HG02588 (cell line): ENCODE measurements around the gene CDCA5.

Experiments used
- ATAC-seq: cut with Tn5 transposase; IDR thresholded peaks from one replicate; pipeline ENCODE4 v1.9.1; 2021; ENCODE audit warnings: mild to moderate bottlenecking, moderate library complexity; ENCODE audit not compliant: unreplicated experiment

CDCA5 gene, protein sequence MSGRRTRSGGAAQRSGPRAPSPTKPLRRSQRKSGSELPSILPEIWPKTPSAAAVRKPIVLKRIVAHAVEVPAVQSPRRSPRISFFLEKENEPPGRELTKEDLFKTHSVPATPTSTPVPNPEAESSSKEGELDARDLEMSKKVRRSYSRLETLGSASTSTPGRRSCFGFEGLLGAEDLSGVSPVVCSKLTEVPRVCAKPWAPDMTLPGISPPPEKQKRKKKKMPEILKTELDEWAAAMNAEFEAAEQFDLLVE

DNA sequence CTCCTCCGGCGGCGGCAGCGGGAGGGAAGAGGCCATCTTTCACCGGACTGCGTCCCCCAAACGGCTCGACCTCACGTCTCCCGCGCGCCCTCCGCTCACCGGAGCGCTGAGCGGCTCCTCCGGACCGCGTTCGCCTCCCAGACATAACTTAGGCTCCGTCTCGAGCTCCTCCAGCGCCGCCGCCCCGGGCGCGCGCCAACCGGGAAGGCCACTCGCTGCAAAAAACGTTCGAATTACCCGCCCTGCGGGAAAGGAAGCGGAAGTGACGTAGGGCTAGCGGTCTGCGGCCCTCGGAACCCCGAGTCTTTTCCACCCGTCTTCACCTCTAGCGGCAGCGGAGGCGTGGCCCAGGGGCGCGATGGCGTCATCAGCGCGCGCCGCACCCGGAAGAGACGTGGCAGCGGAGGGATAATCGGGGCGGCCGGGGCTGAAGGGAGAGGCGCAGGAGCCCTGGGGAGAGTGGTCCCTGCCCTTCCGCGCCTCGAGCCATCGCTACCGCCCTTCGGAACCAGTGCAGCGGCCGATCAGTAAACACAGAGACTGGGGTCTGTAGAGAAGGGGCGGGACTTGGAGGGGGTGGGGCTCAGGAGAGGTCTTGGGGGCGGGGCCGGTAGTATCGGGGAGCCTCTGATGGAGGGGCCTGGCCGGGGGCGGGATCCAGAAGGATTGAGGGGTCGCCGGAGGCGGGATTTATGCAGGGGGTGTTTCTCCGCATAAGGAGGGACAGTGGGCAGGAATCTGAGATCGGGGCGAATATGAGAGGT is at the start of gene CDCA5, which contains the start of gene ZFPL1:
CDCA5 (minus strand) TSS at position 207 of the 764 bp plus-strand sequence; CDS start at position 145, 62 bp downstream.
ZFPL1 (plus strand) TSS at position 389 of the 764 bp plus-strand sequence. CDS start 477 bp downstream, outside the sequence.
- ATAC-seq = peak; percentile 80

DNA sequence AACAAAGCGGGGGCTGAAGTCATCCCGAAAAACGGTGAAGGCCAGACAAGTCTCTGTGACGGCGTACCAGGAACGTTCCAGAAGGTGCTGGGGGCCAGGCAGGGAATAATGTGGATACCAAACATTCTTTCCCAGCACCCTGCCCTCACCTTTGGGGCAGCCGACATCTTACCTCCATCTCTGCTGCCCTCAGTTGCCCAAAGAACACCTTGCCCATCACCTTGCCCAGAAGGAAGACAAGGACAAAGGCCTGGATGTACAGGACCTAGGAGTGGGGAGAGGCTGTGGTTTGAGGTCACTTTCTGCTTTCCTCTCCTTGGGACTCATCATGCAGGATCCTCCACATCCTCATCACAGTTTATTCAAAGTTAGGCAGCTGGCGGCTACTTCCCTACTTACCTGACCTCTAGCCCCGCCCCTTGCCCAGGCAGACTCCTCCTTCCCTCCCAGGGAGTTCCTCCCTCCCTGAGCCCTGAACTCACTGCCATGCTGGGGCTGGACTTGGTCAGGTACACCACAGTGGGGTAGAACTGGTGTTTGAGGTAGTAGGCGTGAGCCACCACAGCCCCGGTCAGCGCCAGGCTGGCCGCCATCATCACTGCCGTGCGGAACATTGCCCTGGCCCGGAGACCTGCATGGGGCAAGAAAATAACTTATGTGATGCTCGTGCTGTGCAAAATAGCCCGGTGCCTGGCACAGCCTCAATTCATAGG is 49.3 kb upstream of the CDCA5 start:
- ATAC-seq = no peak

DNA sequence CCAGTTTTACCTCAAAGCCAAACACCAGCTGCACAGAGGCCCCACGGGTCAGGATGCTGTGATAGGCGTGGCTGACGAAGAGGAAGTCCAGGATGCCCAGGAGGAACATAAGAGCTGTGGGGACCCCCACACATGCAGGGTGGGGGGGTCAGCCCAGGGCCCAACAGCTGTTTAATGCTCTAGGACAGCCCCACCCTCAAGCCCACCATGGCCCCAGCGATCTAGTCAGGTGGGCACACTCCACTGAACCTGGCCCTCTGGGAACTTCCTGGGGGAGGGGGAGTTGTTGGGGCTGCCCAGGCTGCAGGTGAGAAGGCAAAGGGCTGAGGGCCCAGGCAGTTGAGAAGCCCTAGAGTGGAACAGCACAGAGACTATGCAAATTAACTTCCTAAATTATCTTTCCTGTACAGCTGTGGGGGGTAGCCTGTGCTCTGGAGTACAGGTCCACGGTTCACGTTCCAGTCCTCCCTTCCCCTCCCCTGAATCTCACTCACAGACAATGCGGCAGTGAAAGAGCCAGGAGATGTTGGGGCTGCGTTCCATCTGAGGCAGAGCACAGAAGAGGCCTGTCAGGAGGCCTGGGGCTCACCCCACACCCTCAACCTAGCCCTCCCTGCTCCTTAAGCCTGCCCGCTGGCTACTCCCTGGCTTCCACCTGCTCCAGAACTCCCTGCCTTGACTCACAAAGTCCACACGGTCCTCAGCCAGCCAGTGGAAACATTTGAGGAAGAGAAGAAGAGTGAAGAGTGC is 48.6 kb upstream of the CDCA5 start:
- peak; percentile 35 for ATAC-seq

DNA sequence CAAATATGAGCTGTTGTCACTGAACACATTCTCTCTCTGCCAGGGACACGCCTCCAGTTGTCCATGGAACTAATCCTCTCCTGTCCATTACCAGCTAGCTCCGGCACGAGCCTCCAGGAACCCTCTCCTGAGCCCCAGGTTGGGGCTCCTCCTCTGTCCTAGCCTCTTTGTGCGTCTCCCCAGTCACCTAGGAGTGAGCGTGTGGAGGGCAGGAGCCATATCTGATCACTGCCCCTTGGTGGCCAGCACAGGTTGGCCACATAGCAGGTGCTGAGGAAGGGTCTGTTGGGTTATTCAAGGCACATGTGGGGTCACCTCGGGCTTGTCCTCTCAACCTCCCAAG is 48.0 kb upstream of the CDCA5 start:
- ATAC-seq = no peak

DNA sequence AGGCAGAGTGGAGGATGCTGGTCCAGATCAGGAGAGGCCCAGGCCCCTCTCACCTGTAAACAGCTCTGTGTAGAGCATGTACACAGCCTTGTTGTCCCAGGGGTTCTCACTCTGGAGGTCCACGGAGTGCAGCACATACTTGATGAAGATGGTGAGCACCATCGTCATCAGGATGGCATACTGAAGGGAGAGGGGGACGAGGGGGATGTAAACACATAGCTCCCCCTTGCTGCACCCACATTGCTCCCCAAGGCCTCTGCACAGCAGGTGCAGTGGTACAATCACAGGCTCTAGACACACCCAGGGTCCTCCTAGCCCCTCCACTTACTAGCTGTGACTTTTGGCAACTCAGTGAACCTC is 47.6 kb upstream of the CDCA5 start:
- ATAC-seq = no peak

DNA sequence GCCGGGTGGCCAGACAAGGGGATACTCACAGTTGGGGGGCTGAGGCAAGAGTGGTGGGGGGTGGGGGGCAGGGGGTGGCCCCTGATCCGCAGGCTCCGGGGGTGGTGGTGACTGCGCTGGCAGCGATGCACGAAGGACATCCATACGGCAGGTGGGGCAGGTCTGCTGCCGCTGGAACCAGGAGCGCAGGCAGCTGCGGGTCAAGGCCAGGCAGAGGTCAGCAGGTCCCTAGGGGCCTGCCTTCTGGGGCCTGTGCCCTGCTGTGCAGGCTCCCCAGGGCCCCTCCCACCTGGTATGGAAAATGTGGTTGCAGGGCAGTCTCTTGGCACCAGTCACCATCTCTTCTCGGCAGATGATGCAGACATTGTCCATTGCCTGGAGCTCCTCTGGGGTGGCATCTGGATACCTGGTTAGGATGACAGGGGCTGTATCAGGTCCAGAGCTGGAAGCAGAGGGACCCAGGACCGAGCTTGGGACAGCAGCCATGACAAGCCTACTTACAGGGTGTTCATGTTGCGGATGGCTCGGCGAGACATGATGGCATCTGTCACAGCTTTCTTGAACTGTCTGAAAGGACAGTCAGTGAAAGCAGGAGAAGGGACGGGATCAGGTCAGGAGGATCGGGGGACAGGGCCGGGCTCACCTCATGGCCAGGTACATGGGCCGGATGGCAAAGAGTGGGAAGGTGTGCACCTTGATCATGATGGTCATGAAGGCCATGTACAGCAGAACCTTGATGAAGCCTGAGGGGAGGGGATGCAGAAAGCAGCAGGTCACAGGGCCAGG is 47.0 kb upstream of the CDCA5 start:
- no peak for ATAC-seq

DNA sequence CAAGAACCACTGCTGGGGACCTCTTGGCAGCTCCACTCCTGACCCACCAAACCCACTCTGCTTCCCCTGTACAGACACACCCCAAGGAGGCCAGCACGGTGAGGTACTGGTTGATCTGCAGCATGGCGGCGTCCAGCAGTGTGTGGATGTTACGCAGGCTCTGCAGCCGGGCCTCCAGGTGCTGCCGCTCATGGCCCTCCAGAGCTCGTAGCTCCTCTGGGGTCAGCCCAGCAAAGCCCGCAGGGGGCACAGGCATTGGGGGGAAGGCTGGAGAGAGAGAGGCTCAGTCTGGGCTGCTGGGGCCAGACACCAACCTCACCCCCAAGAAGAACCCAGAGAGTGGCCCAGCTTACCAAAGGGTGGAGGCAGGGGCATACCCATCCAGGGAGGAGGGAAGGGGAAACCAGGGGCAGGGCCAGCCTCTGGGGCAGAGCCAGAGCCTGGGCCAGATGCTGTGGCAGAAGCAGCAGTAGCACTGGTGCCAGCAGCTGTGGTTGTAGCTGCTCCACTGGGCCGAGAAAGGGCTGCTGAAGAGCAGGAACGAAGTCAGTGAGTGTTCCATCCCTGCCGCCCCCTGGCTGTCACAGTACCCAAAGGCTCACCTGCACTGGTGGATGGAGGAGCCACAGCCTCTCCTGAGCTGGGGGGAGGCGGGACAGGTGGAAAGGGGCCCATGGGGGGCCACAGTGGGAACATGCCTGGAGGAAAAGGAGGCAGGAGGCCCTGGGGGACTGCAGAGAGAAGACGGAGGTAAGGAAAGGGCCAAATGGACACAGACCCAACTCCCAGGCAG is 46.0 kb upstream of the CDCA5 start:
- no peak for ATAC-seq

DNA sequence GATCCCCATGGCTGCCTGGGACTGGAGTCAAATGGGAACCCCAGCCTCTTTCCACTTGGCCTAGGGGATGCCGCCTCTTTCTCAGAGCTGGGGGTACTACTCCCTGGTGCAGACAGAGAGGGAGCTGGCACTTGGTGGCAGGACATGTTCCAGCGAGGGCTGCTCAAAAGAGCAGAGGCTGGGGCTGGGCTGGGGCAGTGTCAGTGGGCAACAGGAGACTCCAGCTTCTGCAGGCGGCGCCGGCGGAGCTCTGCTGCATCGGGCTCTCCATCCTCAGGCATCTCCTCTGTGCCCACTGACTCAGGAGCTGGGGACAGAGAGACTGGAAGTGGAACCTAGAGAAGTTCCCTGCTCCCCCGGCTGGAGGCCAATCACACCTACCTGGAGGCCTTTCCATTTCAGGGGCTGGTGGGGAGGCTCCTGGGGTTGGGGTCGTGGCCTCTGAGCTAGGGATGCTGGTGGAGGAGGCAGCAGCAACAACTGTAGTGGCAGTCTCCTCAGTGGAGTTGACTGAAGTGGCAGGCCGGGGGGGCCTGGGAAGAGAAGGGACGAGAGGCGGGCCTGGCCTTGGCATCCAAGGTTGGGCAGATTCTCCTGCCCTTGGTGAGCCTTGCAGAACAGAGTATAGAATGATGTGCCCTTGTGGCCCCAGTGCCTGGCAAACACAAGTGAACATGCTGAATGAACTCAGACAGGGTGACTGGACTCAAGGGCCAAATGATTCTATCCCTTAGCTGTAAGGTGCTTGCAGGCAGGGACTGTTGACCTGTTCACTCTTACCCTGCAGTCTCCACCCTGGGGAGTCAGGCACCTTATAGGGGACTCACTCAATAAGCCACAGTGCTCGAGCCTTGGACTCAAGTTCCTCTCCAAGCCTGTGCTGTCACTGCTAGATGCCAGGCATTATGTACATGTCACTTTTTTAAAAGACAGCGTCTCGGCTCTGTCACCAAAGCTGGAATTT is 44.6 kb upstream of the CDCA5 start:
- no peak for ATAC-seq

DNA sequence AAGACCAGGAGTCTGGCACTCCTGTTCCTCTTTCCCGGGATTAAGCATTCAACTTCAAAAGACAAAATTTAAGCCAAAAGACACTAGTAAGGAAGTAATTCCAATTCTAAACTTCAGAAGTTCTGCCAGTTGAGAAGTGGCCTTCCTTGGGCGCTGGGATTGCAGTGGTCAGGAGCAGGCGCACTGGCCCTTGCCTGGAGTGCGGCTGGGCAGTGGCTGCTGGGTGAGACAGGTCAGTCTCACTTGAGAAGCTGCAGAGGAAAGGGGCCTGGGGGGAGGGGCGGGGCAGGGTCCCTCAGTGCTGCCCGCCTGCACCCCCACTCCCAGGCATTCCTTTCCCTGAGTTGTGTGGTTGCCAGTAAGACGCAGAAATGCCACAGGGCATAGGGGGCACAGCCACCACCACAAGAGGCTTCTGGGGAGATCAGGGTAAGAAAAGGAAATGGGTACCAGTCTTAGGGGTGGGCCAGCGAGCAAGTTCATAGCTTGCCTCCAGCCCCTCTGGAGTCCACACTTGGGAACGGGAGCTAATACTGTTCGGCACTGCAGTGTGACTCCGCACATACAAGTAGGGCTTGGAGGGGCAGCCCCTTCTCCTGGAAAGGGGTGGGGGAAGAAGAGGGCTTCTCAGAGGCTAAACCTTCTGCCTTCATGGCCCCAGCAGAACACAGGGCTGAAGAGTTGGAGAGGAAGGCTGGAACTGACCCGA is 43.8 kb upstream of the CDCA5 start:
- ATAC-seq = no peak

DNA sequence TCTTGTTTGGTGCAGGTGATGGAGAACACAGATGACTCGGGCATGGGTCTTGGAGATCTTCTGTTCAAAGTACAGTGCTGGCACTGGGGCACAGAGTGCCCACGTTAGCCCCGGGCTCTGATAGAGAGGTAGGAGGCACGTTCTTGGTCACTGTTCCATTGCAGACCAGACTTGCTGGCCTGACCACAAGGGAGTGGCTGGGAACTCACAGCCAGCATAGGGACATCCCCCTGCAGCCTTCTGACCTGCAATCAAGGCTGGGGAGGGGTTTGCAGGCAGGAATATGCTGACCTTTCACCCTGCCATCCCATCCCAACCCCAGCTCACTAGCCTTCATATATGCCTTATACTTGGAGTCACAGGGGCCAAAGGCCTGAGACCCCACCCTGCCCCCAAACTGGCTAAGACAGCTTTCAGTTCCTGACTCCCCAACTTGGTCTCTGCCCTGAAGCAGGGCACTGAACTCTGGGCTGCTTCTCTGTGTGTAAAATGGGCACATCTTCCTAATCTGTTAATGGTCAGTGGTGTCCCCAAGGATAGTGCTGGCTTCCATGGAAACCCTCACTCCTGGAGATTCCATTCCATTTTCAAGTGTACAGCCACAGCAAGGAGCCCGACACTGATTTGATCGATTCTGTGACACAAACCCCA is 42.9 kb upstream of the CDCA5 start:
- ATAC-seq = no peak

DNA sequence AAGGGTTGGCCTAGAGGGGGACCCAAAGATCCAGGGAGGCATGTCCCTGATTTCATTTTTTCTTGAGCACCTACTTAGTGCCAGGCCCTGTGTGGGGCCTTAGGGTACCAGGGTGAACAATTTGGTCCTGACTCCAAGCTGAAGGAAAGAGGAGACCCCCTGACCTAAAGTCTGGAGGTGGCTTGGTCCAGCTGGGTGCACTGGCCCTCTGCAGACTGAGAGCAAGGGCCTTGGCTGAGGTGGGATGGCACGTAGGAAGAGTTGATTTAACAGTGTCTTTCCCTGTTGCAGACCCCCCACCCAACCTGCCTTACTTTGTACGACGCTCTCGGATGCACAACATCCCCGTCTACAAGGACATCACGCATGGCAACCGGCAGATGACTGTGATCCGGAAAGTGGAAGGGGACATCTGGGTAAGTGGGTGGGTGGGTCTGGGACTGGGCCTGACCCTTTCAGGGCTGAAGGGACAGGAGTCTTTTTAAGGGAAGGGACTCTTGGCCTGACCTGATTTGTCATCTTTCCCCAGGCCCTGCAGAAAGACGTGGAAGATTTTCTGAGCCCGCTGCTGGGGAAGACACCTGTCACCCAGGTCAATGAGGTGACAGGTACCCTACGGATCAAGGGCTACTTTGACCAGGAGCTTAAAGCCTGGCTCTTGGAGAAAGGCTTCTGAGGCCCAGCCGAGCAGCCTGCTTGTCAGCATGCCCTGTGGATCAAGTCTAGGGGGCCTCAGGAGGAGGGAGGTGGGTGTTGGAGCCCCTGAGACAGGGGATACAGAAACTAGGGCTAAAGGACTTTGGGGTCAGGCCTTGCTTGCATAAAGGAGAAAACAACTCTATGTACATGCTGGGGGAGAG is 41.6 kb upstream of the CDCA5 start:
- no peak for ATAC-seq

DNA sequence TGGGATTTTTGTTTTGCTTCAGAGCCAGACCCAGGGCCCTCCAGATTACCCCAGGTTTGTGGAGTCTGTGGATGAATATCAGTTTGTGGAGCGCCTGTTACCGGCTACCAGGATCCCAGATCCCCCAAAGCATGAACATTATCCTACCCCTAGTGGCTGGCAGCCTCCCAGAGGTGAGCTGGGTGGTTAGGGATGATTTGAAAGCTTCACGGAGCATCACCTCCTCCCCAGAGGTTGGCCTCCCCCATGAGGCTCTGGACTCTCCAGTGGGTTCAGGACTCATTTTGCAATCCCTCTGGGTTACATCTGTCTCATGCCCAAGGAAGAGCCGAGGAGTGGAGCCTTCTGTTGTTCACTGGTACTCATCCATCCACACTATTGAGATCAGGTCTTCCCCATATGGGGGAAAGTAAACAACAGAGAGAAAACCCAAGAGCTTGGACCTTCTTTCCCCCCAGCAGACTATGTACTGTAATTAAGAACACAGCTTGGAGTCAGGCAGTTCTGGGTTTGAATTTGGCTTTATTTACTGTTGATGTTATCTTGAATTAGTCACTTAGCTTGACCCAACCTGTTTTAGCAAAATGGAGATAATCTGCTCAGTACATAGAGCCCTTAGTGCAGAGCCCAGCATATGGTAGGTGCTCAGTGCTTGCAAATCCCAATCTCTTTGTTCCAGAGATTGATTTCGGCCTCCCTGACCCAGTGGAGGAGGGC is 40.8 kb upstream of the CDCA5 start:
- no peak for ATAC-seq

DNA sequence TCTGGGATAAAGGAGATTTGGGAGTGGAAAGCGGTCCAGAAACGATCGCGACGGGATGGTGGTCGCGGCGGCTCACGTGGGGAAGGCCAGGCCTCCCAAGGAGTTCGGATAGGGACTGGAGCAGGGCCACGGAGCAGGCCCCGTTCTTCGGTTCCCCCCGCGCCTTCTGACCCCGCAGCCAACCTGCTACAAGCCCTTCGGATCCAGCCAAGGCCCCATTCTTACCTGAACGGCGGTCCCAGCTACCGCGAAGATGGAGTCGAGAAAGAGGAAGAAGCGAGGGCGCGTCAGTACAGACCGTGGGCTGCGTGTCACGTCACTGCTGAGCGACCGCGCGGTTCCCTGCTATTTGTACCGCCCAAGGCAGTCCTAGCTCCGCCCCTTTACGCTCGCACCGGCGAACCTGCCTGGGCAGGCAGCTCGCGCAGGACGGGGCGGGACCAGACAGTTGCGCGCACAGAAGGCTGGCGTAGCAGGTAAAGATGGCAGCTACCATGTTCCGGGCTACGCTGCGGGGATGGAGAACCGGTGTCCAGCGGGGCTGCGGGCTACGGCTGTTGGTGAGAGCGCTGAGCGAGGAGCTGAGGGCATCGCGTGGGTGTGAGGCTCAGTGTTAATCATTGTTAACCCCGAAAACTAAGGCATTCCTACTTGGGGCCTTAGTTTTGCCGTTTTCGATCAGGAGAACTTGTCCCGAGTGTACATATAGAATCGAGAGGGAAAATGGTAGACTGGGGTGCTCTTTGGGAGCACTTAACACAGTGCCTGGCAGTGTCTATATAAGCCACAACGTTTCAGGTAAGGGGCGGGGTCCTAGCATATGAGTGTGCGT is 38.2 kb upstream of the CDCA5 start, which contains the start of the genes FAU and MRPL49:
FAU (minus strand) TSS at position 270 of the 832 bp plus-strand sequence. CDS start 321 bp downstream, outside the sequence.
MRPL49 (plus strand) TSS at position 457 of the 832 bp plus-strand sequence; CDS start at position 483, 26 bp downstream.
- peak; percentile 62 for ATAC-seq

DNA sequence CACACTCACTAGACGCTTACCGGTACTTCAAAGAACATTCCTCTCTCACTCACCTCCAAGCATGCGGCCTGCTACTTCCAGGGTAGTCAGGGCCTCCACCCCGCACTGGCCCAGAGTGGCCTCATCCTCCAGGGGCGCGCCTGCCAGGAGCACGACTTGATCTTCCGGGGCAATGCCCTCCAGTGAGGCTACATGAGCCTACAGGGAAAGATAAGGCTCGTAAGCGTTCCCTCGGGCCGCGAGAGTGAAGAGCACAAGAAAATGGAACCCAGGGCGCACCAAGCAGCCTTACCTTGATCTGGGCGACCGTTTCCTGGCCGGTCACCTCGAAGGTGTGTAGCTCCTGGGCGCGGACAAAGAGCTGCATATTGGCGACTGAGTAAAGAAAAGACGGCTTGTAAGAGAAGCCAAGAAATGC is 37.6 kb upstream of the CDCA5 start:
- ATAC-seq = no peak

DNA sequence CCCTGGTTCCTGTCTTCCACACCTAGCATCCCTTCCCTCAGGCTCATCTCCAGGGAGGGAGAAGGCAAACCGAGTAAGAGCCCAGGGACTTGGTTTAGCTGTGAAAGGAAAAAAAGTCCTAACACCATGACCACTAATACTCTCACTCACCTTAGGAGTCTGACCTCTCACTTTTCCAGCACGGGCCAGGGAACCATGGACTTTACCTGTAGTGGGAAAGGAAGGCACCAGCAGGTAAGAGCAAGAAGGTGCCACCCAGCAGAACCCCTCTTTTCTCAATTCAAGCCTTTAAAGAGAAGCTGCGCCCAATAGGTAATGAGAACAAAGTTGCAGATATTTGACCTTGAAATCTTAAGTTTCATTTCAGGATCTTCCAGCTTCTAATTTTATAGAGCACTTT is 37.0 kb upstream of the CDCA5 start:
- no peak for ATAC-seq
